ENCODE data around the gene LAMA3. TPM values are rescaled to one million over a fixed set of nuclear protein-coding genes. Genes with fewer than 3 reads are reported as not detected.

The LAMA3 gene
- total and polyA plus RNA-seq, 2 donors (not counting 3 experiments of a cell fraction or from before 2014, with no cell fraction given) = 2.6 to 12.3 TPM

DNA sequence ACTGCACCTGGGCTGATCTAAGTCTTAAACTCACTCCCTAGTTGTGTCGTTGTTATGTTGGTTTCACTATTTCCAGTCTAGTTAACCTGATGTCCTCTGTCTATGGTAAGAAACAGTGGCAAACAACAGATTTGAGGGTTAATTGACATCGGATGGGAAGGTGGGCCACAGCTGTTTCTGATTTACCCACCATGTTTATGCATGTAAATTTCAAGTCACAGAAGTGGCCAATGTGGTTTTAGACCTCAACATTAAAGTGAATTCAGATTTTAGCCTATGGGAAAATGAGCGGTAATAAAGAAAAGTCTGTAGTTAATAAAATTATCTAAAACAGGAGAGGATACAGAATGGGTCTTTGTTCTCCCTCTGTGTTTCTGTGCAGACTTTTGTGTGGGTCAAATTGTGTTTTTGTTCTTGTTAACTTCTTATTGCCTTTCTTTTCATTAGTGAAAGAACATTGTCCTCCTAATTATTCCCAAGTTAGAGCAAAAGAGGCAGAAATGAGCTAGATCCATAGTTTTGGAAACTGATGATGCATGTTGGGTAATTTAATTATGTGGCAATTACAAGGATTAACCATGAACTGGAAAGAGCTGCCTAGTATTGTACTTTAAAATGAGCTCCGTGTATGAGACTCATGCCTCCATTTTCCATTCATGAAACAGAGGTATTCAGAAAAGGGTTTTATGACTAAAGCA is 83.2 kb downstream of the LAMA3 start:
- no peak for FAIRE-seq
- no peaks in the 10 kb centered on the region for H3K4me1 ChIP-seq (ENCODE audit: control insufficient read depth, extremely low read depth, insufficient read depth, low read length)
- H3K4me2 ChIP-seq (ENCODE audit: insufficient read depth, low read length) = no peak overlapping the region
- BruUV-seq (replicated peaks) = no TSS peak
- no peak overlapping the region for H3K9ac ChIP-seq (replicated peaks; ENCODE audit: extremely low read depth, insufficient read depth, low read length)
- no peaks in the 10 kb centered on the region for H3K36me3 ChIP-seq (ENCODE audit: control insufficient read depth in 2 of 2, extremely low read depth in 1 of 2, insufficient read depth in 2 of 2, low read length in 2 of 2)
- H3K9me3 ChIP-seq (replicated peaks; ENCODE audit: control insufficient read depth, insufficient read depth, low read length) = no peaks in the 10 kb centered on the region
- no peaks in the 10 kb centered on the region for H3K9me1 ChIP-seq (replicated peaks; ENCODE audit: control insufficient read depth, extremely low read depth, insufficient read depth, low read length)
- no peak overlapping the region for H3K27ac ChIP-seq (ENCODE audit: insufficient read depth, low read depth, low read length)
- H2AFZ ChIP-seq (ENCODE audit: low read depth, low read length) = no peak overlapping the region
- H3K79me2 ChIP-seq (ENCODE audit: control insufficient read depth, insufficient read depth, low read length) = no peaks in the 10 kb centered on the region
- no peaks in the 10 kb centered on the region for H3K27me3 ChIP-seq (ENCODE audit: control insufficient read depth in 2 of 2, insufficient read depth in 2 of 2, low read length in 2 of 2)
- DNase-seq (ENCODE audit: low read depth, low spot score) = no peak
- POLR2A ChIA-PET = no interaction called here
- TF ChIP-seq, protein P1, sequence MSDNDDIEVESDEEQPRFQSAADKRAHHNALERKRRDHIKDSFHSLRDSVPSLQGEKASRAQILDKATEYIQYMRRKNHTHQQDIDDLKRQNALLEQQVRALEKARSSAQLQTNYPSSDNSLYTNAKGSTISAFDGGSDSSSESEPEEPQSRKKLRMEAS (IDR thresholded peaks at IDR 0.05; ENCODE audit: insufficient read depth, insufficient read length) = no peak
- TF ChIP-seq POLR2AphosphoS5 (IDR thresholded peaks at IDR 0.05; ENCODE audit: insufficient read depth, low read depth, low read length) = no peak
- TF ChIP-seq JUN (IDR thresholded peaks at IDR 0.05; ENCODE audit: borderline replicate concordance, insufficient read depth, insufficient read length, low read depth) = no peak
- no peak for TF ChIP-seq POLR2A (IDR thresholded peaks at IDR 0.05; ENCODE audit: low read depth, low read length)
- no peak for TF ChIP-seq MYC (IDR thresholded peaks at IDR 0.05; ENCODE audit: low read depth, low read length)
- no peak for TF ChIP-seq EZH2 (IDR thresholded peaks at IDR 0.05; ENCODE audit: borderline replicate concordance, low read depth, low read length, severe bottlenecking)
- TF ChIP-seq GATA2 (IDR thresholded peaks at IDR 0.05; ENCODE audit: insufficient read depth, insufficient read length, low read depth, low read length) = no peak
- TF ChIP-seq, protein P2, sequence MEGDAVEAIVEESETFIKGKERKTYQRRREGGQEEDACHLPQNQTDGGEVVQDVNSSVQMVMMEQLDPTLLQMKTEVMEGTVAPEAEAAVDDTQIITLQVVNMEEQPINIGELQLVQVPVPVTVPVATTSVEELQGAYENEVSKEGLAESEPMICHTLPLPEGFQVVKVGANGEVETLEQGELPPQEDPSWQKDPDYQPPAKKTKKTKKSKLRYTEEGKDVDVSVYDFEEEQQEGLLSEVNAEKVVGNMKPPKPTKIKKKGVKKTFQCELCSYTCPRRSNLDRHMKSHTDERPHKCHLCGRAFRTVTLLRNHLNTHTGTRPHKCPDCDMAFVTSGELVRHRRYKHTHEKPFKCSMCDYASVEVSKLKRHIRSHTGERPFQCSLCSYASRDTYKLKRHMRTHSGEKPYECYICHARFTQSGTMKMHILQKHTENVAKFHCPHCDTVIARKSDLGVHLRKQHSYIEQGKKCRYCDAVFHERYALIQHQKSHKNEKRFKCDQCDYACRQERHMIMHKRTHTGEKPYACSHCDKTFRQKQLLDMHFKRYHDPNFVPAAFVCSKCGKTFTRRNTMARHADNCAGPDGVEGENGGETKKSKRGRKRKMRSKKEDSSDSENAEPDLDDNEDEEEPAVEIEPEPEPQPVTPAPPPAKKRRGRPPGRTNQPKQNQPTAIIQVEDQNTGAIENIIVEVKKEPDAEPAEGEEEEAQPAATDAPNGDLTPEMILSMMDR (IDR thresholded peaks at IDR 0.05; ENCODE audit: extremely low read depth in 1 of 2, insufficient read depth in 1 of 2, low read depth in 1 of 2, low read length in 2 of 2) = no peak
- no peak for TF ChIP-seq FOS (IDR thresholded peaks at IDR 0.05; ENCODE audit: borderline replicate concordance, insufficient read depth, low read length)
- dilution Hi-C loops (cut with MboI; ENCODE audit: extremely low pct_ligation_motif_present, low sequenced_read_pairs) = no loop called here
- intact Hi-C loops (cut with micrococcal nuclease) = no loop called here
- H3K4me3 ChIP-seq (replicated peaks in 1 of 3; ENCODE audit: insufficient read depth in 1 of 3, low read depth in 1 of 3, low read length in 3 of 3) = no peak overlapping the region
- CTCF ChIA-PET = interaction anchor here (1.1 kb wide), 1 partner anchor 11 kb away, joined by 3 read pairs; no protein-coding TSS in a partner anchor
- H4K20me1 ChIP-seq (replicated peaks; ENCODE audit: control insufficient read depth, extremely low read depth, insufficient read depth, low read length) = no peaks in the 10 kb centered on the region

Measured in endothelial cell of umbilical vein (primary cell).